Measurements from ENCODE around the gene DVL1. TPM values are rescaled to one million over a fixed set of nuclear protein-coding genes. Genes with fewer than 3 reads are reported as not detected.
A peak's percentile ranks its signal among the peaks of the same experiment; 100 is the strongest.

Gene DVL1
- total RNA-seq, 4 donors from 2014 or later, result 130 to 191 (median 144) TPM

DNA sequence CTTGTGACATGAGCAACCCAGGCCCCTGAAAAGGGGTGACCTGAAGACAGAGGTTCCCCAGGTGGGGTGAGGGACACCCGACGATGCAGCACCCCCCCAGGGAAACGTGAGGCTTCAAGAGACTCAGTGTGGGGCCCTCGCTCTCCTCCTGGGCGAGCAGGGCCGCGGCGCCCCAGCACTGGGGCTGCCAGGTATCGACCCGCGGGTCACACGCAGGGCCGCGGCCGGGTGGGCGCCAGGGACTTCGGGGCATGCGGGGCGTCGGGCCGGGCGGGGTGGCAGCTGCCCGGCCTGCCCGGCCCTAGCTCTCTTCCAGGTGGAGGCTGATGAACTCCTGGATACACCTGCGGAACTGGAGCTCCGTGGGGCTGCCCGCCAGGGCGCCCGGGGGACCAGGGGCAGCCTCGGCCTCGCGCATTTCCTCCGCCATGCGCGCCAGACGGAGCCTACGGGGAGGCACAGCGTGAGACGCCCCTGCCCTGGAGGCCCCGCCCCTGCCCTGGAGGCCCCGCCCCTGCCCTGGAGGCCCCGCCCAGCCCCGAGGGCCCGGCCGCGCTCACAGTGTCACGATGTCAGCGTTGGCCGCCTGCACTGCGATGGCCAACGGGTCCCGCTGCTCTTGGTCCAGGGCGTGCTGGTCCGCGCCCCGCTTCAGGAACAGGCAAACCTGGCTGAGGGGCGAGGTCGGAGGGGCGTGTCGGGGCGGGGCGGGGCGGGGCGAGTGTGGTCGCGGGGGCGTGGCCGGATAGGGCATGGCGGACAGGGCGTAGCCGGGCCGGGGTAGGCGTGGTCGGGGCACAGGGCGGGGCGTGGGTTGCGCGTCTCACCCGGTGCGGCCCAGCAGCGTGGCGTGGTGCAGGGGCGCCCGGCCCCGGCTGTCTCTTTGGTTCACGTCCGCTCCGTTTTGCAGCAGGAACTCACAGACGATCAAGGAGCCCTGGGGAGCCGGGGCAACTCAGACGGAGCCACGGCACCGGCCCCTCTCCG, 55.7 kb downstream of the DVL1 start:
- H3K27ac ChIP-seq, result no peak overlapping the region
- H3K27me3 ChIP-seq, result no peaks in the 10 kb centered on the region
- no peak overlapping the region for H3K4me3 ChIP-seq
- 88 to 89% methylated on average over 43 to 58 of the region's 94 CpGs for WGBS, 2 donors
- H3K4me1 ChIP-seq, result peaks cover 0 to 19% (median 3%) of the 10 kb centered on the region in 4 donors
- no peak for DNase-seq (ENCODE audit: low spot score in 2 of 2)
- H3K9me3 ChIP-seq, result no peaks in the 10 kb centered on the region
- peaks cover 0 to 59% (median 0%) of the 10 kb centered on the region in 3 donors for H3K36me3 ChIP-seq
- TF ChIP-seq POLR2A (IDR thresholded peaks at IDR 0.05) (no peak), EP300 (IDR thresholded peaks at IDR 0.05) (no peak)
- TF ChIP-seq, protein P1, sequence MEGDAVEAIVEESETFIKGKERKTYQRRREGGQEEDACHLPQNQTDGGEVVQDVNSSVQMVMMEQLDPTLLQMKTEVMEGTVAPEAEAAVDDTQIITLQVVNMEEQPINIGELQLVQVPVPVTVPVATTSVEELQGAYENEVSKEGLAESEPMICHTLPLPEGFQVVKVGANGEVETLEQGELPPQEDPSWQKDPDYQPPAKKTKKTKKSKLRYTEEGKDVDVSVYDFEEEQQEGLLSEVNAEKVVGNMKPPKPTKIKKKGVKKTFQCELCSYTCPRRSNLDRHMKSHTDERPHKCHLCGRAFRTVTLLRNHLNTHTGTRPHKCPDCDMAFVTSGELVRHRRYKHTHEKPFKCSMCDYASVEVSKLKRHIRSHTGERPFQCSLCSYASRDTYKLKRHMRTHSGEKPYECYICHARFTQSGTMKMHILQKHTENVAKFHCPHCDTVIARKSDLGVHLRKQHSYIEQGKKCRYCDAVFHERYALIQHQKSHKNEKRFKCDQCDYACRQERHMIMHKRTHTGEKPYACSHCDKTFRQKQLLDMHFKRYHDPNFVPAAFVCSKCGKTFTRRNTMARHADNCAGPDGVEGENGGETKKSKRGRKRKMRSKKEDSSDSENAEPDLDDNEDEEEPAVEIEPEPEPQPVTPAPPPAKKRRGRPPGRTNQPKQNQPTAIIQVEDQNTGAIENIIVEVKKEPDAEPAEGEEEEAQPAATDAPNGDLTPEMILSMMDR (IDR thresholded peaks at IDR 0.05), result no peak

DNA sequence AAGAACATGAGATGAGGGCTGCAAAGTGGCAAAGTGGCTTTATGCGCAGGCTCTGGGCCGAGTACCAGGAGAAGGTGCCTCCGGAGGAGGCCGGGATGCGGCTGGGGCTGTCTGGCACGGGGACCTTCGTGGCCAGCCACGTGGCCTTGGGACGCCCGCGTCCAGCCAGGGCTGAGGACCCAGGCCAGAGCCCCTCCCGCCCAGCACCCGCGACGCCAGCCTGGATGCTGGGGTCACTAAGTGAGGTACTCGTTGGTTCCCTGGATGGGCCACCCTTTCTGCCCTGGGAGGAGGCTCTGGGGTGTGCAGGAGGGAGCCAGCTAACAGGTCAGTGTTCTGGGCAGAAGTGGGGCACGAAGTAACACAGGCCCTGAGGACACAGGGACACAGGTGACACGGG, 56.4 kb downstream of the DVL1 start:
- Histone ChIP-seq H3K27ac (no peak overlapping the region), H3K36me3 (peaks cover 0 to 53% (median 0%) of the 10 kb centered on the region in 3 donors), H3K4me3 (no peak overlapping the region), H3K4me1 (peaks cover 0 to 18% (median 3%) of the 10 kb centered on the region in 4 donors), H3K9me3 (no peaks in the 10 kb centered on the region), H3K27me3 (no peaks in the 10 kb centered on the region)
- no peak for TF ChIP-seq POLR2A (IDR thresholded peaks at IDR 0.05)
- TF ChIP-seq EP300 (IDR thresholded peaks at IDR 0.05), result no peak
- TF ChIP-seq, protein P1 (IDR thresholded peaks at IDR 0.05), result no peak
- DNase-seq (ENCODE audit: low spot score in 2 of 2), result no peak
- 94% methylated on average over 15 to 18 of the region's 18 CpGs for WGBS, 2 donors

DNA sequence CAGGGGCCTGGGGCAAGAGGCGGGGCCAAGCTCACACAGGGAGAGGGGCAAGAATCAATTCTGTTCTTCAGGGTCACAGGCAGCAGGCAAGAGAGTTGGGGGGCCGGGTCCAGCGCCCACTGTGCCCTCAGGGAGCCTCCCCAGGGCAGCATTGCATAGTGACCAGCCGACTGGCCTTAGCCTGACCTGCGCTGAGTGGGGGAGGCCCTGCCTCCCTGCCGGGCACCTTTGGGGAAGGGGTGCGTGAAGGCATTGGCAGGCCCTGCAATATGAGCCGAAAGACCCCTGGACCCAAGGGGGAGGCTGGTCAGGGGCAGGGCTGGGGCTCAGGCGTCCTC, 56.8 kb downstream of the DVL1 start:
- peaks cover 0 to 18% (median 3%) of the 10 kb centered on the region in 4 donors for H3K4me1 ChIP-seq
- H3K9me3 ChIP-seq, result no peaks in the 10 kb centered on the region
- no peak for TF ChIP-seq EP300 (IDR thresholded peaks at IDR 0.05)
- no peak for TF ChIP-seq POLR2A (IDR thresholded peaks at IDR 0.05)
- TF ChIP-seq, protein P1 (IDR thresholded peaks at IDR 0.05), result no peak
- no peak overlapping the region for H3K4me3 ChIP-seq
- H3K27me3 ChIP-seq, result no peaks in the 10 kb centered on the region
- H3K36me3 ChIP-seq, result peaks cover 0 to 49% (median 0%) of the 10 kb centered on the region in 3 donors
- H3K27ac ChIP-seq, result no peak overlapping the region
- DNase-seq (ENCODE audit: low spot score in 2 of 2), result no peak
- 82 to 90% methylated on average over 9 of the region's 9 CpGs for WGBS, 2 donors

DNA sequence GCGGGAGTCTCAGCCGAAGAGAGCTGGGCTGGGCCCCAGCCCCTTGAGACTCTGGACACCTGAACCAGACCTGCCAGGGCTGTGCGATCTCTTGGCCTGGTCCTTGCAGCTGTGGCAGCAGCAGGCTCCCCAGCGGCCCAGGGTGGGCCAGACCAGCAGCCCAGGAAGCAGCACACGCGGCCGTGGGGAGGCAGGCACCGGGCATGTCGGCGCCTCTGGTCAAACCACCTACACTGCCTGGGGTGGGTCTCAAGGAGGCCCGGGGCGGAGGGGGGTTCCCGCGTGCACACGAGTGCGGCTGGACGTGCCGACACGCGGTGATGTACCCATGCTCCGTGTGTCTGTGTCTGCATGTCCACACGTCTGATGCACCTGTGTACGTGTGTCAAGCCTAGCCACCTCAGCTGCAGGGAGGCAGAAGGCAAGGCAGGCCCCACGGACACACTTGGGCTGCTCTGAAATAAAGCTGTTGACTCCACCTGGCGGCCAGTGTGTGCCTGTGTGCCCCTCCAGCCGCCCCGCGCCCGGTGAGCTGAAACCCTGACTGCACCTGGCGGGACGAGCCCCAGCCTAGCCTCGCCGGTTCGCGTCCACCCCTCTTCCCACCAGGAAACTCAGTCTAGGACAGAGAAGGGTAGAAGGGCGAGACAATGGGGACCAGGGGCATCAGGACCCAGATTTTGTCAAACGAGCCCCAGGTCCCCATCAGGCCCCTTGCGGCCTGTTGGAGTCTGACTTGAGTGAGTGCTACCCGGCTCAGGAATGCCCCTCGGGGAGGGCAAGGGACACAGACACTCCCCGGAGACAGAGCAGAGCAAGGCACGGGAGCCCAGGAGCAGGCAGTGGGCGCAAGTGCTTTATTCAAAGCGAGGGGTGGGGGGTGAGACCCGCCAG, 57.4 kb downstream of the DVL1 start:
- peak in 1 of 2 donors; percentile 48 for DNase-seq (ENCODE audit: low spot score in 2 of 2)
- Histone ChIP-seq H3K36me3 (peaks cover 0 to 46% (median 0%) of the 10 kb centered on the region in 3 donors), H3K9me3 (no peaks in the 10 kb centered on the region), H3K4me1 (peaks cover 0 to 18% (median 3%) of the 10 kb centered on the region in 4 donors), H3K4me3 (no peak overlapping the region), H3K27me3 (peaks cover 0 to 4% of the 10 kb centered on the region in 2 donors), H3K27ac (no peak overlapping the region)
- 62 to 65% methylated on average over 20 to 34 of the region's 45 CpGs for WGBS, 2 donors
- TF ChIP-seq POLR2A (IDR thresholded peaks at IDR 0.05), result no peak
- no peak for TF ChIP-seq EP300 (IDR thresholded peaks at IDR 0.05)
- TF ChIP-seq, protein P1 (IDR thresholded peaks at IDR 0.05), result peak; percentile 22 to 83 (median 42)

All from tibial nerve (tissue), 4 donors.